Astrocyte of the cerebellum (primary cell): Measurements from ENCODE around the gene PCOLCE2.

Experiments used
- DNase-seq: peaks from one replicate; pipeline ENCODE4 v3.0.0-alpha.2; 2011; ENCODE audit warnings: low read depth
- H3K4me3 ChIP-seq: 2 replicates; pipeline ENCODE4 v1.5.1; 2011; ENCODE audit warnings: mild to moderate bottlenecking, low read depth, low read length, moderate library complexity
- in situ Hi-C: cut with HindIII; loops from 2 replicates; pipeline ENCODE4 v1.10.0; 2017; ENCODE audit warnings: low sequenced_read_pairs
- TF ChIP-seq, protein P1 (sequence below): IDR thresholded peaks from 2 replicates; pipeline ENCODE4 v1.5.1; 2012; ENCODE audit warnings: low read length, low read depth, moderate library complexity, mild to moderate bottlenecking; ENCODE audit errors: missing control alignments

Gene PCOLCE2

DNA sequence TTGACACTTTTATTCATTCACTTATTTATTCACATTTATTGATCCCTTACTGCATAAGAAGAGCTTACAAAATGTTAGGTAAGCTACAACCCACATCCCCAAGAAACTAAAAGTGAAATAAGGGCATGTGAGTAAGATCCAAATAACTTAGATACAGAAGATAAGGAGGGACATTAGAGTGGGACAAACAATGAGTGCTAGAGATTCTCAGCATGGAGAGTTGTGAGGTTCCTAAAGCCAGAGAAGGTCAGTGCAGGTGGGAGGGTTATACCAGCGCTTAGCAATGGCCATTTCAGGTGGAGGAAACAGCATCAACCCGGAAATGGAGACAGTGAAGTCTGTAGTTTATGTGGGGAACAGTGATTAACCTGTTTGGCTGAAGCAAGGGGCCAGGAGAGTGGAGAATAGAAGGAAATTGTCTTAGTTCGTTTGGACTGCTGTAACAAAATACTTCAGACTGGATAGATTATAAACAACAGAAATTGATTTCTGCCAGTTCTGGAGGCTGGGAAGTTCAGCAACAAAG, 25.5 kb upstream of the PCOLCE2 start:
- H3K4me3 ChIP-seq = no peak overlapping the region
- DNase-seq = no peak
- in situ Hi-C loops = no loop called here
- TF ChIP-seq, protein P1, sequence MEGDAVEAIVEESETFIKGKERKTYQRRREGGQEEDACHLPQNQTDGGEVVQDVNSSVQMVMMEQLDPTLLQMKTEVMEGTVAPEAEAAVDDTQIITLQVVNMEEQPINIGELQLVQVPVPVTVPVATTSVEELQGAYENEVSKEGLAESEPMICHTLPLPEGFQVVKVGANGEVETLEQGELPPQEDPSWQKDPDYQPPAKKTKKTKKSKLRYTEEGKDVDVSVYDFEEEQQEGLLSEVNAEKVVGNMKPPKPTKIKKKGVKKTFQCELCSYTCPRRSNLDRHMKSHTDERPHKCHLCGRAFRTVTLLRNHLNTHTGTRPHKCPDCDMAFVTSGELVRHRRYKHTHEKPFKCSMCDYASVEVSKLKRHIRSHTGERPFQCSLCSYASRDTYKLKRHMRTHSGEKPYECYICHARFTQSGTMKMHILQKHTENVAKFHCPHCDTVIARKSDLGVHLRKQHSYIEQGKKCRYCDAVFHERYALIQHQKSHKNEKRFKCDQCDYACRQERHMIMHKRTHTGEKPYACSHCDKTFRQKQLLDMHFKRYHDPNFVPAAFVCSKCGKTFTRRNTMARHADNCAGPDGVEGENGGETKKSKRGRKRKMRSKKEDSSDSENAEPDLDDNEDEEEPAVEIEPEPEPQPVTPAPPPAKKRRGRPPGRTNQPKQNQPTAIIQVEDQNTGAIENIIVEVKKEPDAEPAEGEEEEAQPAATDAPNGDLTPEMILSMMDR = no peak

DNA sequence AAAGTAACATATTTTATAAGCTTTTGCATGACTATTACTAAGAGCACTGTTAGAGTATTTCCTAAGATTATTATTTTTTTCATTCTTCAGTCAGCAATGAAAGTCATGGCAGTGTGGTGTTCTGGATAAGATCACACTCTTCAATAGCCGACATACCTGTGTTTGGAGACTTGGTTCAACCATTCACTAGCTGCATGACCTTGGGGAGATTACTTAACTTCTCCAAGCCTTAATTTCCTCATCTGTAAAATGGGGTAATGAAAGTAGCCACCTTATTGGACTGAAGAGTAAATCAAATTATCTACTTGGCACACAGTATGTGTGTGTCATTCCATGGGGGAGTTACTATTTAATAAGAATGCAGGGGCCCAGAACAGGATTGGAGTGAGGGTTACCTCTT, 24.5 kb upstream of the PCOLCE2 start:
- no peak for DNase-seq
- in situ Hi-C loops = no loop called here
- TF ChIP-seq, protein P1 = no peak
- no peak overlapping the region for H3K4me3 ChIP-seq

DNA sequence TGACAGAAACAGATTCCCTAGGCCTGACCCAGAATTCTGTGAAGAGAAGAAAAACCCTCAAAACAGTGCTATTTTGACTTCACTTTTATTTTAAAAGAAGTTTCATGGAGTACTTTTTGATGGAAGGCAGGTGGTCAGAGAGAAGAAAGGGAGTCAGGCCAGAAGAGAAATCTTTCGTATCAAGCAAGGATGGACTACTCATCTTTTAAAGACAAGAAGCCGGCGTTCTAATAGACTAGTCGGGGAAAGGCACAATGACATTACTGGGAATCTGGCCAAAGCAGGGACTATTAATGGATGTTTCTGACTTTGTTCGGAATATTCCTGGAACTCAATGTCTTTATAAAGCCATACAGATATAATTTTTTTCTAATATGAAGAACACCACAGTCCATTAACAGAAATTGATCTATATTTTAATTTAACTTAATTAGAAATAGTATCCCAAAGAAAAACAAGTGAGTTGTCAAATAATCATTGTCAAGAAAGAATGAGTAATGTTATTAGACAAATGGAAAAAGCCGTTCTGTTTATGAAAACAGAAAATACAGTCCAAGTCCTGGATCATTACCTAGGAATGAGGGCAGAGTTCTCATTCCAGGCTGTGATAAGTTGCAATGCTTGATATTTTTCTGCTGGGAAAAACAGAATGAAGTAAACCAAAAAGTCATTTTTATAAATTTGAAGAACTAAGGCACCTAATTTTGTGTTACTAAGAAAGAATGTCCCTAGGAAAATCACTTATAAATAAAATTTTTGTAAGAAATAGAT, 23.7 kb upstream of the PCOLCE2 start:
- in situ Hi-C loops = no loop called here
- DNase-seq = no peak
- TF ChIP-seq, protein P1 = no peak

DNA sequence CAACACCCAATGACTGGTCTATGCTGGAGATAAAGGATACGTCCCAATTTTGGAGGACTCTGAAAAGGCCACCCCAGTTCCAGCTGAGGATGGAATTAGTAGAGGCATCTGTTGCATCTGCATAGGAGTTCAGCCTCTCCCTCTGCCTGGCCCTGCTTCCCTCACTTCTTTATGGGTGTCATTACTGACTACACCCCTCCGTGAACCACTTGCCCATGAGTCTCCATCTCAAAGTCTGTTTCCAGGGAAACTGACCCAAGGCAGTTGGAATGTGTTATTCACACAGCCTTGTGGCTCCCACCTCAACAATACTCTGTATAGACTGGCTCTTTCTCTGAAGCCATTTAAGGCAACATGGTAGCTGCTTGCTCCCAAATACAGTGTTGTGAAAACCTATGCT, 21.4 kb upstream of the PCOLCE2 start:
- H3K4me3 ChIP-seq = no peak overlapping the region
- in situ Hi-C loops = no loop called here
- DNase-seq = no peak
- TF ChIP-seq, protein P1 = no peak

More for the DNA sequence above, 23.7 kb upstream of the PCOLCE2 start:
- H3K4me3 ChIP-seq = no peak overlapping the region

DNA sequence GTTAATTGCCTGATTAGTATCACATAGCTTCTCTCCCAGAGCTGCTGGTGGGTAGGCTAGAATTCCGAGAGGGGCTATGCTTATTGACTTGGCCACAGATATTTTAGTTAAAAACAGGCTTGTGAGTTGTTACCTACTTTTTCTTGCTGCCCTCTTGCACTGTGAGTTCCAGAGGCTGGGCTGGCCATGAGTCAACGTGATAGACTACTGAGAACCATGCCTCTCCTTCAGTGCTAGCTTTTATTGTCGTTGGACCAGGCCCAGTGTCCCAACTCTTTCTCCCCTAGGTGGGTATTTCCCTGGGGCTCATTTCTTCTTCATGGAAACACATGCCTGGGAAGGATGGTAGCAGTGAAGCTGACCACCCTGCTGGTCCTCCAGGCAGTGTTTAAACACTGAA, 20.4 kb upstream of the PCOLCE2 start:
- TF ChIP-seq, protein P1 = no peak
- H3K4me3 ChIP-seq = no peak overlapping the region
- no peak for DNase-seq
- in situ Hi-C loops = no loop called here

DNA sequence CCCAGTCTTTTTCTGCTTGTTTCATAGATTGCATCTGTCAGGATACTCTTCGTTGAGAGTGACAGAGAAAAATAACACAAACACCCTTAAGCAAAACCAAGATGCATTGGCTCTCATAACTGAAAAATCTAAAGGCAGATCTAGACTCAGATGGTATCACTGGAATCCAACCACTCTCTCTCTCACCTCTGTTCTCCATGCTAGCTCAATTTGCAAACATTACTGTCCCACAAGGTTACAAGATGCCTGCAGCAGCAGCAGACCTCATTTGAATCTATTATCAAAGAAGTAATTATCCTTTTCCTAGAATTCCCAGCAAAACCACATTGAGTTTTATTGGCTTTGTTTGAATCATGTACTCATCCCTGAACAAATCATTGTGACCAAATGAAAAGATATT, 19.1 kb upstream of the PCOLCE2 start:
- in situ Hi-C loops = no loop called here
- DNase-seq = no peak
- TF ChIP-seq, protein P1 = no peak
- no peak overlapping the region for H3K4me3 ChIP-seq
